Activated naive CD8-positive, alpha-beta T cell treated with anti-CD3 and anti-CD28 coated beads, Interleukin-2, amount 50 U/mL, for 24 hours (primary cell): ENCODE measurements around the gene LMNB1.

ENCODE experiments used
- ATAC-seq: fragments of 150-1000 bp; cut with Tn5 transposase; one replicate; pipeline ENCODE4 v1.10.0; 2021
- DNase-seq: peaks from one replicate; pipeline ENCODE4 v3.0.0; 2021
- H3K27ac Mint-ChIP-seq: one replicate; pipeline ENCODE4 v1.8.0; 2021; ENCODE audit warnings: mild to moderate bottlenecking, mixed read lengths
- H3K27me3 Mint-ChIP-seq: one replicate; pipeline ENCODE4 v1.8.0; 2021; ENCODE audit warnings: mixed read lengths
- H3K36me3 Mint-ChIP-seq: one replicate; pipeline ENCODE4 v1.8.0; 2021; ENCODE audit warnings: low read depth, mixed read lengths
- H3K4me1 Mint-ChIP-seq: one replicate; pipeline ENCODE4 v1.8.0; 2021; ENCODE audit warnings: mixed read lengths
- H3K4me3 Mint-ChIP-seq: one replicate; pipeline ENCODE4 v1.8.0; 2021; ENCODE audit warnings: mild to moderate bottlenecking, moderate library complexity, mixed read lengths
- H3K9me3 Mint-ChIP-seq: one replicate; pipeline ENCODE4 v1.8.0; 2021; ENCODE audit warnings: mixed read lengths

Gene LMNB1

GRCh38 chr5:126869005-126869451 is 92.1 kb downstream of the LMNB1 start:
- no peaks in the 10 kb centered on the region for H3K27me3 Mint-ChIP-seq
- peak overlapping the region; percentile 66 for H3K4me3 Mint-ChIP-seq
- ATAC-seq (peak; percentile 65), DNase-seq (peak; percentile 41)
- no peaks in the 10 kb centered on the region for H3K9me3 Mint-ChIP-seq
- no peak overlapping the region for H3K27ac Mint-ChIP-seq
- no peaks in the 10 kb centered on the region for H3K36me3 Mint-ChIP-seq
- H3K4me1 Mint-ChIP-seq, result peaks cover 13% of the 10 kb centered on the region

DNA sequence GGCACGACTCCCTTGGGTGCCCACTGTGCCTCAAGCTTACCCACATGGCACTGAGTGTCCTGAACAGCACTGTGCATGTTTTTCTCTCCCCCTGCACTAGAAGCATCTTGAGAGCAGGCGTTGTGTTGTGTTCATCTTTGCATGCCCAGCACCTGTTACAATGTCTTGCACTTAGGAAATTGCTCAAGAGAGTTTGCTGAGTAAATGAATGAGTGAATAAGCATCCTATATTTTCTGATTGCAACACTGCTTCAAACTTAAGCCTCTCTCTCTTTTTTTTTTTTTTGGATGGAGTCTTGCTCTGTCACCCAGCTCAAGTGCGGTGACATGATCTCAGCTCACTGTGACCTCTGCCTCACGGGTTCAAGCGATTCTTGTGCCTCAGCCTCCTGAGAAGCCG is 94.5 kb downstream of the LMNB1 start:
- ATAC-seq (no peak), DNase-seq (no peak)
- Mint-ChIP-seq H3K4me3 (no peak overlapping the region), H3K4me1 (peaks cover 13% of the 10 kb centered on the region), H3K9me3 (no peaks in the 10 kb centered on the region), H3K27me3 (no peaks in the 10 kb centered on the region), H3K36me3 (no peaks in the 10 kb centered on the region), H3K27ac (no peak overlapping the region)

GRCh38 chr5:126872561-126873354 is 95.8 kb downstream of the LMNB1 start:
- peaks cover 13% of the 10 kb centered on the region for H3K4me1 Mint-ChIP-seq
- no peaks in the 10 kb centered on the region for H3K9me3 Mint-ChIP-seq
- no peak overlapping the region for H3K27ac Mint-ChIP-seq
- H3K36me3 Mint-ChIP-seq, result no peaks in the 10 kb centered on the region
- DNase-seq, result no peak
- no peak for ATAC-seq
- no peak overlapping the region for H3K4me3 Mint-ChIP-seq
- no peaks in the 10 kb centered on the region for H3K27me3 Mint-ChIP-seq

DNA sequence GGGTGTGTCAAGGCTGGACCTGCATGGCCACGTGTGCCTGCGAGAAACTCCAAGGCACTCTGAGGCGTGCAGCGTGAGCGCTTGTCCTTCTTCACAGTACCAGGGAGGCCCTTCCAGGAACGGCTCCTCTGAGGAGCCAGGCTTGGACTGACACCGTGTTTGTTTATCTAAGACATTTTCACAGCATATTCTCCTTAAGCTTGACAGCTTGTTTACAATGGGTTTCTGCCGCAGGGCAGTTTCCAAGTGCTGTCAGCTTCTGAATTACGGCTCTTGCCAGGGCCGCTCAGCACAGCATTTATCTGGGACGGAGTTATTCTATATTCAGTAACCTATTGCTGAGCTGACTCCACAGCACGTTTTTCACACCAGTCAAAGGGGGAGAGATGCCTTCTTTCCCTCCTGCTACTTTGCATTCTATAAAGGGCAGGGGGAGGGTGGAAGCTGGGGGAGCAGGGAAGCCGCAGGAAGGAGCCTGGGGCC is 98.4 kb downstream of the LMNB1 start:
- ATAC-seq (no peak), DNase-seq (no peak)
- H3K27ac Mint-ChIP-seq, result no peak overlapping the region
- H3K4me1 Mint-ChIP-seq, result no peaks in the 10 kb centered on the region
- no peaks in the 10 kb centered on the region for H3K27me3 Mint-ChIP-seq
- H3K4me3 Mint-ChIP-seq, result no peak overlapping the region
- no peaks in the 10 kb centered on the region for H3K9me3 Mint-ChIP-seq
- no peaks in the 10 kb centered on the region for H3K36me3 Mint-ChIP-seq

GRCh38 chr5:126877602-126878001 is 100.7 kb downstream of the LMNB1 start:
- no peak overlapping the region for H3K27ac Mint-ChIP-seq
- no peaks in the 10 kb centered on the region for H3K9me3 Mint-ChIP-seq
- H3K4me1 Mint-ChIP-seq, result no peaks in the 10 kb centered on the region
- H3K27me3 Mint-ChIP-seq, result no peaks in the 10 kb centered on the region
- H3K36me3 Mint-ChIP-seq, result no peaks in the 10 kb centered on the region
- ATAC-seq, result no peak
- no peak for DNase-seq
- H3K4me3 Mint-ChIP-seq, result no peak overlapping the region

- Mint-ChIP-seq H3K9me3 (no peaks in the 10 kb centered on the region), H3K4me1 (no peaks in the 10 kb centered on the region), H3K27me3 (no peaks in the 10 kb centered on the region), H3K4me3 (no peak overlapping the region), H3K27ac (no peak overlapping the region), H3K36me3 (no peaks in the 10 kb centered on the region)
- DNase-seq (no peak), ATAC-seq (no peak)
Measured at GRCh38 chr5:126878085-126878484, 101.1 kb downstream of the LMNB1 start.

DNA sequence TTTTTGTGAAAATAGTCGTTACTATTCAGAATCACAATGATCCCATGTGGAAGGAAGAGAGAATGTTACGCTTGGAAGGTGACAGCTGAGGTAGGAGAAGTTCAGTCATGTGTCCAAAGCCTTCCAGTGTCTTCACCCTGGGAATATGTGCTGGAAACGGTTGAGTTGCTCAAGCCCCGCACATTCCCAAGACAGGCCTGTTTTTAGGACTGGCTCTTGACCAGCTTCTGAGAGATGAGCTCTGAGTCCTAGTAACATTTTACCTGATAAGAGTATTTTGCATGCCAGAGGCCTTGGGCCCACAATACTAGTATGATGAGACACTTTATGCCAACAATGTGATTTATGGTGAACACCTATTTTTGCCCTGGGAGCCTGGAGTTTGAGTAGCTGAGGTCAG is 101.7 kb downstream of the LMNB1 start:
- H3K9me3 Mint-ChIP-seq, result no peaks in the 10 kb centered on the region
- ATAC-seq, result no peak
- H3K36me3 Mint-ChIP-seq, result no peaks in the 10 kb centered on the region
- no peaks in the 10 kb centered on the region for H3K4me1 Mint-ChIP-seq
- H3K27ac Mint-ChIP-seq, result no peak overlapping the region
- no peak overlapping the region for H3K4me3 Mint-ChIP-seq
- no peak for DNase-seq
- no peaks in the 10 kb centered on the region for H3K27me3 Mint-ChIP-seq

- no peaks in the 10 kb centered on the region for H3K9me3 Mint-ChIP-seq
- H3K4me3 Mint-ChIP-seq, result no peak overlapping the region
- no peaks in the 10 kb centered on the region for H3K36me3 Mint-ChIP-seq
- no peaks in the 10 kb centered on the region for H3K27me3 Mint-ChIP-seq
- no peak overlapping the region for H3K27ac Mint-ChIP-seq
- ATAC-seq (no peak), DNase-seq (no peak)
- H3K4me1 Mint-ChIP-seq, result no peaks in the 10 kb centered on the region
Measured at GRCh38 chr5:126881821-126882600, 105.1 kb downstream of the LMNB1 start.

GRCh38 chr5:126883564-126884245 is 106.8 kb downstream of the LMNB1 start:
- H3K4me1 Mint-ChIP-seq, result no peaks in the 10 kb centered on the region
- H3K27ac Mint-ChIP-seq, result no peak overlapping the region

GRCh38 chr5:126884269-126884819 is 107.4 kb downstream of the LMNB1 start:
- Mint-ChIP-seq H3K4me1 (no peaks in the 10 kb centered on the region), H3K27me3 (no peaks in the 10 kb centered on the region), H3K9me3 (no peaks in the 10 kb centered on the region), H3K27ac (no peak overlapping the region), H3K36me3 (peaks cover 1% of the 10 kb centered on the region), H3K4me3 (no peak overlapping the region)
- ATAC-seq, result no peak
- DNase-seq, result no peak

More at GRCh38 chr5:126883564-126884245, 106.8 kb downstream of the LMNB1 start:
- ATAC-seq, result no peak
- DNase-seq, result no peak
- no peaks in the 10 kb centered on the region for H3K36me3 Mint-ChIP-seq
- no peaks in the 10 kb centered on the region for H3K27me3 Mint-ChIP-seq
- no peak overlapping the region for H3K4me3 Mint-ChIP-seq
- H3K9me3 Mint-ChIP-seq, result no peaks in the 10 kb centered on the region
